Glomerular visceral epithelial cell (primary cell): ENCODE data around the gene SLC26A5.
"Not testable (repeated sequence)": the region's sequence is repeated elsewhere in the genome, so short reads cannot be mapped to it uniquely, and the experiment has no call there.

Experiments used
- DNase-seq: peaks from one replicate; pipeline ENCODE4 v3.0.0-alpha.2; 2016; ENCODE audit errors: extremely low spot score

Gene SLC26A5

GRCh38 chr7:103446049-103446520, at the start of gene SLC26A5:
TSS of gene SLC26A5 (minus strand) at chr7:103446207. CDS start at chr7:103421514, 24,693 bp downstream.
- peak; percentile 10 for DNase-seq

- DNase-seq, result no peak
Measured at GRCh38 chr7:103487419-103487818, 41.4 kb upstream of the SLC26A5 start.

- DNase-seq, result not testable (repeated sequence)
Measured at GRCh38 chr7:103486873-103487272, 40.9 kb upstream of the SLC26A5 start.

GRCh38 chr7:103480771-103481170, 34.8 kb upstream of the SLC26A5 start:
- DNase-seq, result no peak

- no peak for DNase-seq
Measured at GRCh38 chr7:103474956-103475355, 28.9 kb upstream of the SLC26A5 start.

GRCh38 chr7:103469095-103469948, 23.3 kb upstream of the SLC26A5 start:
- DNase-seq, result no peak

GRCh38 chr7:103466814-103467213, 20.8 kb upstream of the SLC26A5 start:
- no peak for DNase-seq

GRCh38 chr7:103462358-103462757, 16.4 kb upstream of the SLC26A5 start:
- DNase-seq, result no peak

- DNase-seq, result peak; percentile 51
Measured at GRCh38 chr7:103447073-103447960, 1.3 kb upstream of the SLC26A5 start.

- no peak for DNase-seq
Measured at GRCh38 chr7:103445228-103446048, 569 bp downstream of the SLC26A5 start.

- DNase-seq, result no peak
Measured at GRCh38 chr7:103439661-103440060, 6.3 kb downstream of the SLC26A5 start.

- DNase-seq, result no peak
Measured at GRCh38 chr7:103437623-103438022, 8.4 kb downstream of the SLC26A5 start.

- no peak for DNase-seq
Measured at GRCh38 chr7:103432712-103433111, 13.3 kb downstream of the SLC26A5 start.

GRCh38 chr7:103425177-103425576, 20.8 kb downstream of the SLC26A5 start:
- no peak for DNase-seq

GRCh38 chr7:103423467-103424179, 22.4 kb downstream of the SLC26A5 start:
- DNase-seq, result no peak

- no peak for DNase-seq
Measured at GRCh38 chr7:103420857-103421384, 25.1 kb downstream of the SLC26A5 start.

- no peak for DNase-seq
Measured at GRCh38 chr7:103418241-103418640, 27.8 kb downstream of the SLC26A5 start.

GRCh38 chr7:103413407-103413806, 32.6 kb downstream of the SLC26A5 start:
- no peak for DNase-seq

- no peak for DNase-seq
Measured at GRCh38 chr7:103412151-103412550, 33.9 kb downstream of the SLC26A5 start.

- not testable (repeated sequence) for DNase-seq
Measured at GRCh38 chr7:103405789-103406613, 40.0 kb downstream of the SLC26A5 start.
